ENCODE results near the gene HS3ST2.
"Not testable (repeated sequence)": the region's sequence is repeated elsewhere in the genome, so short reads cannot be mapped to it uniquely, and the experiment has no call there.

The HS3ST2 gene

GRCh38 chr16:22934786-22935185 lies 120.8 kb downstream of the HS3ST2 start:
- POLR2A ChIA-PET (ENCODE audit: low non-redundant PET) = no interaction called here
- DNase-seq (ENCODE audit: low spot score) = no peak
- CTCF ChIA-PET = no interaction called here
- H3K27ac ChIP-seq = no peak overlapping the region
- TF ChIP-seq CTCF (conservative IDR thresholded peaks at IDR 0.05; ENCODE audit: low read depth) = no peak

- no peak for DNase-seq (ENCODE audit: low spot score)
- H3K27ac ChIP-seq = no peak overlapping the region
- POLR2A ChIA-PET (ENCODE audit: low non-redundant PET) = no interaction called here
- TF ChIP-seq CTCF (conservative IDR thresholded peaks at IDR 0.05; ENCODE audit: low read depth) = no peak
- CTCF ChIA-PET = interaction anchor here (0.7 kb wide), 1 partner anchor 234 kb away, joined by 4 read pairs; no protein-coding TSS in a partner anchor
These were observed 123.2 kb downstream of the HS3ST2 start for GRCh38 chr16:22937169-22937568.

GRCh38 chr16:22938647-22939046 lies 124.7 kb downstream of the HS3ST2 start:
- ChIA-PET POLR2A (ENCODE audit: low non-redundant PET) (no interaction called here), CTCF (no interaction called here)
- no peak for TF ChIP-seq CTCF (conservative IDR thresholded peaks at IDR 0.05; ENCODE audit: low read depth)
- no peak for DNase-seq (ENCODE audit: low spot score)
- H3K27ac ChIP-seq = no peak overlapping the region

GRCh38 chr16:22939744-22940363 lies 125.9 kb downstream of the HS3ST2 start:
- POLR2A ChIA-PET (ENCODE audit: low non-redundant PET); CTCF ChIA-PET: not testable (repeated sequence)

GRCh38 chr16:22941970-22942501 lies 128.1 kb downstream of the HS3ST2 start:
- TF ChIP-seq CTCF (conservative IDR thresholded peaks at IDR 0.05; ENCODE audit: low read depth) = no peak
- no peak overlapping the region for H3K27ac ChIP-seq
- no peak for DNase-seq (ENCODE audit: low spot score)
- CTCF ChIA-PET = no interaction called here
- POLR2A ChIA-PET (ENCODE audit: low non-redundant PET) = no interaction called here

More at GRCh38 chr16:22939744-22940363, 125.9 kb downstream of the HS3ST2 start:
- H3K27ac ChIP-seq; DNase-seq (ENCODE audit: low spot score): not testable (repeated sequence)

- POLR2A ChIA-PET (ENCODE audit: low non-redundant PET) = no interaction called here
- no peak overlapping the region for H3K27ac ChIP-seq
- CTCF ChIA-PET = no interaction called here
- no peak for DNase-seq (ENCODE audit: low spot score)
- no peak for TF ChIP-seq CTCF (conservative IDR thresholded peaks at IDR 0.05; ENCODE audit: low read depth)
These were observed 128.8 kb downstream of the HS3ST2 start for GRCh38 chr16:22942811-22943210.

- ChIA-PET POLR2A (ENCODE audit: low non-redundant PET) (no interaction called here), CTCF (interaction anchor here (0.6 to 0.9 kb wide), 3 partner anchors 14 to 836 kb away, joined by 3 to 4 read pairs (median 3); no protein-coding TSS in a partner anchor)
- DNase-seq (ENCODE audit: low spot score) = no peak
- no peak overlapping the region for H3K27ac ChIP-seq
- TF ChIP-seq CTCF (conservative IDR thresholded peaks at IDR 0.05; ENCODE audit: low read depth) = no peak
These were observed 131.4 kb downstream of the HS3ST2 start for GRCh38 chr16:22945361-22945760.

Measured in RWPE1 (cell line).